Stimulated activated naive CD8-positive, alpha-beta T cell treated with anti-CD3 and anti-CD28 coated beads, Interleukin-15, Interleukin-2, amounts not matched to agents 100 ng/mL and 50 ng/mL, for 24 hours (primary cell): Measurements from ENCODE around the gene TTYH1.

Experiments
- H3K27ac Mint-ChIP-seq: one replicate; pipeline ENCODE4 v1.8.0; 2021; ENCODE audit warnings: mild to moderate bottlenecking, mixed read lengths
- H3K27me3 Mint-ChIP-seq: one replicate; pipeline ENCODE4 v1.8.0; 2021; ENCODE audit warnings: mixed read lengths
- H3K36me3 Mint-ChIP-seq: one replicate; pipeline ENCODE4 v1.8.0; 2021; ENCODE audit warnings: low read depth, mixed read lengths
- H3K4me1 Mint-ChIP-seq: one replicate; pipeline ENCODE4 v1.8.0; 2021; ENCODE audit warnings: low read depth, mixed read lengths
- H3K4me3 Mint-ChIP-seq: one replicate; pipeline ENCODE4 v1.8.0; 2021; ENCODE audit warnings: mild to moderate bottlenecking, mixed read lengths
- H3K9me3 Mint-ChIP-seq: one replicate; pipeline ENCODE4 v1.8.0; 2021; ENCODE audit warnings: mixed read lengths

Gene TTYH1

DNA sequence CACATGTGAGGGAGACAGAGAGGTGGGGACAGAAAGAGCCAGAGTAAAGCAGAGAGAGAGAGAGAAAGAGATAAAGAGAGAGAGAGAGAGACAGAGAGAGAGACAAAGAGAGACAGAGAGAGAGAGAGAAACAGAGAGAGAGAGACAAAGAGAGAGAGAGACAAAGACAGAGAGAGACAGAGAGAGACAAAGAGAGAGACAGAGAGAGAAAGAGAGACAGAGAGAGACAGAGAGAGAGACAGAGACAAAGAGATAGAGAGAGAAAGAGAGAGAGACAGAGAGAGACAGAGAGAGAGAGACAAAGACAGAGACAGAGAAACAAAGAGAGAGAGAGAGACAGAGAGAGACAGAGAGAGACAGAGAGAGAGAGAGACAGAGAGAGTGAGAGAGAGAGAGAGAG, 4.2 kb upstream of the TTYH1 start:
- Mint-ChIP-seq H3K36me3 (no peaks in the 10 kb centered on the region), H3K27ac (no peak overlapping the region), H3K9me3 (no peaks in the 10 kb centered on the region), H3K27me3 (peaks cover 28% of the 10 kb centered on the region), H3K4me3 (no peak overlapping the region), H3K4me1 (peaks cover 2% of the 10 kb centered on the region)

DNA sequence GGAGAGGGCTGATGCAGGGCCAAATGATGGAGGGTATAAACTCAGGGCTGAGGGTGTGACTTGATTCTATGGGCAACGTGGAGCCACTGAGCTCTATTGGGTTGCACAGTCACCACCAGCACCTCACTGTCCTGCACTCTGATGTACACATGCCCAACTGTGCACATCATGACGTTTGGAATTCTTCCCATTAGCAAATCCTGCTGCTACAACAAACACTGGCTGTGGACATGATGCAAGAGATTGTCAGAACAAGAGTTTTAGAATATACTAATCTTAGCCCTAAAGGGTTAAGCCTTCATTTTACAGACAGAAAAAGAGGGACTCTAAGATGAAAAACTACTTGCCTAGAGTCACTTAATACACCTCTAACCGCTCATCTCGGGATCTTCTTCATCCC, 2.4 kb upstream of the TTYH1 start:
- Mint-ChIP-seq H3K27me3 (peaks cover 39% of the 10 kb centered on the region), H3K36me3 (no peaks in the 10 kb centered on the region), H3K9me3 (no peaks in the 10 kb centered on the region), H3K4me1 (peaks cover 14% of the 10 kb centered on the region), H3K4me3 (no peak overlapping the region), H3K27ac (no peak overlapping the region)

DNA sequence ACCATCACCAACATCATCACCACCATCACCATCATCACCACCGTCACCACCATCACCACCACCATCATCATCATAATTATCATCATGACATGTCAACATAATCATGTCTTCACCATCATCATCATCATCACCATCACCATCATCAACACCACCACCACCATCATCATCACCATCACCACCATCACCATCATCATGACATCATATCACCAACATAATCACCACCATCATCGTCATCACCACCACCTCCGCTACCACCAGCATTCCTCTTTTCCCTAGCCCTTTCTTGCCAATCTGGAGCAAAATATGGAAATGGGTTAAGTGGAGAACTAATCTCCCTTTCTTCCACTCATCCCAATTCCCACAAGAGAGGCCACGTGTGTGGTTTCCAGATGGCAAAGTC, 1.1 kb upstream of the TTYH1 start:
- no peaks in the 10 kb centered on the region for H3K36me3 Mint-ChIP-seq
- peaks cover 20% of the 10 kb centered on the region for H3K4me1 Mint-ChIP-seq
- no peaks in the 10 kb centered on the region for H3K9me3 Mint-ChIP-seq
- no peak overlapping the region for H3K4me3 Mint-ChIP-seq
- peak overlapping the region; percentile 4 for H3K27ac Mint-ChIP-seq
- H3K27me3 Mint-ChIP-seq, result peaks cover 39% of the 10 kb centered on the region

DNA sequence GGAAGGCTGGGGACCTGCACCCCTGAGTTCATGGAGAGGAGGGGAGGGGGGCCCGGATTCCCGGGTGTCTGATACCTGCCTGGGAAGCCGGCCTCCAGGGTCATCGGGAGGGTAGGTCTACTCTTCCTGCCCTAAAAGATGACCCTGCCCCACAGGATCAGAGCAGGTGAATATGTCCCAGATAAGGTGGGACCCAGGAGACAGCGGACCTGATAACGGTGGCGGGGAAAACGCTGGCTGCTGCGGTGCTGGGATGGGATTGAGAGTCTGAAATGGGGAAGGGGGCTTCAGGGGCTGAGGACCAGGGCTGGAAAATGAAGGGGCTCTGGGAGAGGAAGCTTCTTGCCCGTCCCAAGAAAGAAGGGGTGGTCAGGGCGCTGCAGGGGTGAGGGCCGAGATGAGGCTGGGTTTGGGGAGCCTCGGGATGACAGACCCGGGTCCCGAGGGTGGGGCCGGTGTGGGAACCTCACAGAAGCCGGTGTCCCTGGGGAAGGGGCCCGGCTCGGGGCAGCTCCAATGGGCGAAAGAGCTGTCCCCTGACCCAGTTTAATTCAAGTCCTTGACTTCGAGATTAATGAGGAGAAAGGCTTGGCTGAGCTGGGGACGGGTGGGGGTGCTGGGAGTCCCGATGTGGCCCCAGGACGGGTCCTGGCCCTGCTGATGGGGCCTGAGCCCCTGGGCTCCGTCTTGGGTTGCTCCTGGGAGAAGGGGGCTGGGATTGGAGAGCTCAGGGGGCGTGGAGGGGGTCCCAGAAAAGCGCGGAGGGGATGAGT, 823 bp downstream of the TTYH1 start:
- Mint-ChIP-seq H3K27me3 (peaks cover 46% of the 10 kb centered on the region), H3K36me3 (no peaks in the 10 kb centered on the region)

DNA sequence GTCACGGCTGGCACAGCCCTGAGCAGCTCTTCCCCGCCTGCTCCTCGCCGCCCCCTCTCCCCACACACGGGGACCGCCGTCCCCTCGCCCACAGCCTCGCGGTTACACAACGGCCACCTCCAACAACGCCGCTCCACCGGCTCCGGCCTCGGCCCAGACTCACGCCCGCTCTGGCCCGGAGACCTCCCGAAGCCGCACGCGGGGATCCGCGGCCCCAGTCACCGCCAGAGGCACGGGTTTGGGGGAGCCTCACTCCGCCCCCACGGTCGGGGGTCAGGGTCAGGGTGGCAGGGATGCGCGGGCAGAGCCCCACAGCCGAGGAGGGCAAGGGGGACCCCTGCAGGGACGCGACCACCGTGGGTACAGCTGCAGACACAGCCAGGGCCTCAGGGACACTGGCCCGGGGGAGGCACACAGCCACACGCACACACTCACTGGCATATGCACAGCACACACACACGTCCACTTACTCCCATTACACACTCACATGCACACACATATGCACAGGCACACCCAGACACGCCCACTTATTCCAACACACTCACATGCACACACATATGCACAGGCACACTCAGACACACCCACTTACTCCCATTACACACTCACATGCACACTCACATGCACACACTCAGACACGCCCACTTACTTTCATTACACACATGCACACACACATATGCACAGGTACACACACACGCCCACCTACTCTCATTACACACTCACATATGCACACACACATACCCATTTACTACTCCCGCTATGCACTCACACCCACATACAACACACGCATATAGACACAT, 1.6 kb downstream of the TTYH1 start:
- Mint-ChIP-seq H3K27me3 (peaks cover 46% of the 10 kb centered on the region), H3K4me1 (peaks cover 20% of the 10 kb centered on the region), H3K36me3 (no peaks in the 10 kb centered on the region)

More for the DNA sequence above, 823 bp downstream of the TTYH1 start:
- H3K4me3 Mint-ChIP-seq, result no peak overlapping the region
- no peak overlapping the region for H3K27ac Mint-ChIP-seq
- H3K9me3 Mint-ChIP-seq, result no peaks in the 10 kb centered on the region
- H3K4me1 Mint-ChIP-seq, result peaks cover 20% of the 10 kb centered on the region

DNA sequence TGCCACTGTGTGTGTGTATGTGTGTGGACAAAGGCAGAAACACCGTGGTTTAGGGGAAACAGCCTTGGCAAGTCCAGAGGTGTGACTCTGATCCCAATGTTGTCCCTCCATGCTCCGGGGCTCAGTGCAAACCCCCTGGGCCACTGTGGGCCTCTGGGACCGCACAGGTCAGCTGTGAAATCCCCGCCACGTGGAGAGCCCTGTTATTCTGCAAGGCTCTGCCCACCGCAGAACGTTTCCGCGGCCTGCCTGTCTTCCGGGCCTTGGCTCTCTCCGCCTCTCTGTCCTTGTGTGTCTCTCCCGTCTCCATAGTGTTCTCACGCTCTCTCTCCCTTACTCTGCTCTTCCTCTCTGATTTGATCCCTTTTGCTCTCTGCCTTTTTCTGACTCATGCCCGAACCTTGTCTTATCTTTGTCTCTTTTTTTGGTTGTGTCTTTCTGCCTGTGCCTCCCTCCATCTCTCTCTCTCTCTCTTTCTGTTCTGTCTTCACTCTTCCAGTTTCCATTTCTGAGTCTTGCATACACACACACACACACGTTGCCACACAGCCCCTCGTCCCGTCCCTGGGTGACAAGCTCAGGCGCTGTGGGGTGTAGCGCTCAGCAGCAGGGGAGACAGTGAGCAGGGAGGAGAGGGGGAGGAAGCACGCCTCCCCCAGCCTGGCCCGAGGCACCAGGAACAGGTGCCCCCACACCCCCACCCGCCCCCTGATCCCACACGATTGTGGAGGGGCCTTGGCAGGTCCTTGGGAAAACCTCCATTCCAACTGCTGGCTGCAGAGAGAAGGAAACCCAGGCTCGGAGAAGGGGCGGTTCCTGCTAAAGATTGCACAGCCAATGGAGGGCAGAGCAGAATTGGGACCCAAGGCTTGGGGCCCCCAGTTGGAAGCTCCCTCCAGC, 3.0 kb downstream of the TTYH1 start:
- peaks cover 20% of the 10 kb centered on the region for H3K4me1 Mint-ChIP-seq
- H3K9me3 Mint-ChIP-seq, result no peaks in the 10 kb centered on the region
- H3K4me3 Mint-ChIP-seq, result peak overlapping the region; percentile 51
- no peaks in the 10 kb centered on the region for H3K36me3 Mint-ChIP-seq
- peaks cover 36% of the 10 kb centered on the region for H3K27me3 Mint-ChIP-seq
- peak overlapping the region; percentile 64 for H3K27ac Mint-ChIP-seq

More for the DNA sequence above, 1.6 kb downstream of the TTYH1 start:
- H3K9me3 Mint-ChIP-seq, result no peaks in the 10 kb centered on the region
- H3K27ac Mint-ChIP-seq, result no peak overlapping the region
- H3K4me3 Mint-ChIP-seq, result no peak overlapping the region

DNA sequence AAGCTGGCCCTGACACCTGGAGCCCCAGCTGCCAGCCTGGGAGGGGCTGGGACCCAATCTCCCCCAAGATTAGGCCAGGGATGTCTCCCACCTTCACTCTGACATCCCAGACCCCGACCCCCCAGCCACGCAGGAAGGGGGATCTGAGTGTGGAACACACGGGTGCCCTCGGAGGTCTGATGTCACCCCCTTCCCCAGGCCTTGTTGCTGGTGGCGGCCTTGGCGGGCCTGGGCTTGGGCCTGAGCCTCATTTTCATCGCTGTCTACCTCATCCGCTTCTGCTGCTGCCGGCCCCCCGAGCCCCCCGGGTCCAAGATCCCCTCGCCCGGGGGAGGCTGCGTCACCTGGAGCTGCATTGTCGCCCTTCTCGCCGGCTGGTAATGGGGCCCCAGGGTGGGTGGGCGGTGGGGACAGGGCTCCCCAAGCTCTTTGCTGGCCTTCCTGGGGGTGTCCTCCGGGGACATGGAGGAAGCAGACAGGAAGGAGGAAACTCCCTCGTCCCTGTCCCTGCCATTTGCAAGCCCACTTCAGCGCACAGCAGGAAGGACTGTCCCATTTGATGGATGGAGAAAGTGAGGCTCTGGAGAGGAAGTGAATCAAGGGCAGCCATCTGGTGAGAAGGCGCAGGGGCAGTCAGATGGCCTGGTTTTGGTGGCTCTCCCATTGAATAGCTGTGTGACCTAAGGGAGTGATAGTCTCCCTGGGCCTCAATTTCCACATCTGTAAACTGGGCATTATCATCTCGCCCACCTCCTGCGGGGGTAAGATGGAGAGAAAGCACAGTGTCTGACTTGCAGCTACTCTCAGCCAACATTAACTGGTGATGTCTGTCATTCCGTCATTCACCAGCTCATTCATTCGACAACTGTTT, 3.9 kb downstream of the TTYH1 start:
- Mint-ChIP-seq H3K27ac (no peak overlapping the region), H3K36me3 (no peaks in the 10 kb centered on the region), H3K9me3 (no peaks in the 10 kb centered on the region), H3K4me1 (peaks cover 20% of the 10 kb centered on the region), H3K27me3 (peaks cover 34% of the 10 kb centered on the region), H3K4me3 (no peak overlapping the region)

DNA sequence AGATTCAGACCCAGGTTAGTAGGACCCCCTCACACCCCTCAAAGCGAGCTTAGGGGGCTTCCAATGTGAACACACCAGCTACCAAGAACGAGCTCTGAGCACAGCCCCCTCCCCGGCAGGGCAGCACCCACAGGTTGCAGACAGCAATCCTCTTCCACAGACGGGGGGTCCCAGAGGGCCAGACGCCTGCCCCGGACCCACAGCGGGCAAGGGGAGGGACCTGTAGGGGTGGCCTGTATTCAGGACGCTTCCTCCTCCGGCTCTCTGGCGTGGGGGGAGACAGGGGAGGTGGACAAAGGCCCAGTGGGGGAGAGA, 4.8 kb downstream of the TTYH1 start:
- H3K4me1 Mint-ChIP-seq, result peaks cover 20% of the 10 kb centered on the region
- H3K4me3 Mint-ChIP-seq, result no peak overlapping the region
- no peaks in the 10 kb centered on the region for H3K36me3 Mint-ChIP-seq
- H3K9me3 Mint-ChIP-seq, result no peaks in the 10 kb centered on the region
- H3K27ac Mint-ChIP-seq, result no peak overlapping the region
- peaks cover 28% of the 10 kb centered on the region for H3K27me3 Mint-ChIP-seq

DNA sequence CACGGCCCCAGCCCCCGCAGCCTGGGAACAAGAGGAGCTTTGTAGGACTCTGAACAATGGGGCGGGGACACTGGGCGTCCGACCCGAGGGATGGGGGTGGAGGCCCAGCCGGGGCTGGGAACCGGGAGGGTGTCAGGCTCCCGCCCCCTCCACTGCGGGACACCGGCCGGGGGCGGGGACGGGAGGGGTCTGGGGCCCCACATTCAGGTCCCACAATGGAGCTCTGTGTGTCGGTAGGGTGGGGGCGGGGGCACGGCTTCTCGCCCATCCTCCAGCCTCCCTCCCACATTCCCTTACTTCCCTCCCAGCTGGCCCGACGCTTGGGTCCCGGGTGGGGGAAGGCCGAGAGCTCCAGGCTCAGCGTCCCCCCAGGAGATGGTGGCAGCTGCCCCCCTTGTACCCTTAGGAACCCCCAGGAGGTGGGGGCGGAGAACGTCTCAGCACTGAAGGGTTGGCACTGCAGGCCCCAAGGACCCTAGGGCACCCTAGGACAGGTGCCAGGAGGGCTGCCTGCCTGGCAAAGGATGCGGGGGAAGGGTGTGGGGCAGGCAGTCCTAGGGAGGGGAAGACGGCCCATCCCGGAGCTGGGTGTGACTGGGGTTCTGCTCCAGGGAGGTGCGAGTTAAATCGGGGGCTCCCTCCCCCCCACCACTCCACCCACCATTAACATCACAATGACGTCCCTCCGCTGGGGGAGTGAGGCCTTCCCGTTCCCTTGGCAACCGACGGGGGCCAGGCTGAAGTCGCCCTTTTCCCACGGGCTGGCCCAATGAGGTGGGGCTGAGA, 5.3 kb downstream of the TTYH1 start:
- Mint-ChIP-seq H3K27ac (no peak overlapping the region), H3K4me3 (no peak overlapping the region), H3K27me3 (peaks cover 31% of the 10 kb centered on the region), H3K9me3 (no peaks in the 10 kb centered on the region), H3K4me1 (peaks cover 20% of the 10 kb centered on the region), H3K36me3 (no peaks in the 10 kb centered on the region)

DNA sequence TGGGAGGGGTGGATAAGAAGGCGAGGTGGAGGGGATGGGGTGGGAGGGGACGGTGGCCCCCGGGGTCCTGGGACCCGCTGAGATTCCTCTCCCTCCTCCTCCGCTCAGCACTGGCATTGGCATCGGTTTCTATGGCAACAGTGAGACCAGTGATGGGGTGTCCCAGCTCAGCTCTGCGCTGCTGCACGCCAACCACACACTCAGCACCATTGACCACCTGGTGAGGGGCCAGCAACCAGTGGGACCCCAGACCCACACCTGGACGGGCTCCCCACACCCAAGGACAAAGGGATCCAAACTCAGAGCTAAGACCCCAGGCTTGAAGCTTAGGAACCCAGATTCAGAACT, 5.9 kb downstream of the TTYH1 start:
- H3K27me3 Mint-ChIP-seq, result peaks cover 30% of the 10 kb centered on the region
- no peak overlapping the region for H3K4me3 Mint-ChIP-seq
- no peaks in the 10 kb centered on the region for H3K9me3 Mint-ChIP-seq
- peaks cover 17% of the 10 kb centered on the region for H3K4me1 Mint-ChIP-seq
- H3K27ac Mint-ChIP-seq, result no peak overlapping the region
- H3K36me3 Mint-ChIP-seq, result no peaks in the 10 kb centered on the region

DNA sequence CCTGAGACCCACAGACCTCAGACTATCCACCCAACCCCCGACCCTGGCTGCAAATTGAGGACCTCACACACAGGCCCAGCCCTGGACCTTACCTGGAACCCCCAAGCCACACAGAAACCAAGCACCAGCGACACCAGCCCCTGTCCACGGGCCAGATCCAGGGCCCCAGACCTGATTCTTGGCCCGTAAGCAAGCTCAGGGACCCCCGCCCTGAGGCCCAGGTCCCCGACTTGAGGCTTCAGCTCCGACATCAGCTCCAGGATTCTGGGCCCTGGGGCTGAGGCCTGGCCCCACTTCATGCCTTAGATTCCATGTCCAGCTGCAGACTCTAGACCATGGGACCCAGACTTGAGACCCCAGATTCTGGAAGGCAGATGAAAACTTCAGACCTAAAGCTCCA, 6.3 kb downstream of the TTYH1 start:
- peaks cover 16% of the 10 kb centered on the region for H3K4me1 Mint-ChIP-seq
- H3K36me3 Mint-ChIP-seq, result no peaks in the 10 kb centered on the region
- no peaks in the 10 kb centered on the region for H3K9me3 Mint-ChIP-seq
- H3K27me3 Mint-ChIP-seq, result peaks cover 32% of the 10 kb centered on the region
- H3K27ac Mint-ChIP-seq, result no peak overlapping the region
- no peak overlapping the region for H3K4me3 Mint-ChIP-seq

DNA sequence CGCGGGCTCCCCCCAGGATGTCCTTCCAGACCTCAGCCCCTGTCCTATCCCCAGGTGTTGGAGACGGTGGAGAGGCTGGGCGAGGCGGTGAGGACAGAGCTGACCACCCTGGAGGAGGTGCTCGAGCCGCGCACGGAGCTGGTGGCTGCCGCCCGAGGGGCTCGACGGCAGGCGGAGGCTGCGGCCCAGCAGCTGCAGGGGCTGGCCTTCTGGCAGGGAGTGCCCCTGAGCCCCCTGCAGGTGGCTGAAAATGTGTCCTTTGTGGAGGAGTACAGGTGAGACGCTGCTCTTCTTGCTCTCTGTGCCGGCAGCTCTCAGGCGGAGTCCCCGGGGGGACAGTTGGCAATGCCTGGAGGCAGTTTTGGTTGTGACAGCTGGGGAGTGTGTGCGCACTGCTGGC, 6.9 kb downstream of the TTYH1 start:
- H3K4me1 Mint-ChIP-seq, result peaks cover 14% of the 10 kb centered on the region
- no peaks in the 10 kb centered on the region for H3K9me3 Mint-ChIP-seq
- H3K27me3 Mint-ChIP-seq, result peaks cover 32% of the 10 kb centered on the region
- no peak overlapping the region for H3K4me3 Mint-ChIP-seq
- H3K36me3 Mint-ChIP-seq, result no peaks in the 10 kb centered on the region
- no peak overlapping the region for H3K27ac Mint-ChIP-seq

DNA sequence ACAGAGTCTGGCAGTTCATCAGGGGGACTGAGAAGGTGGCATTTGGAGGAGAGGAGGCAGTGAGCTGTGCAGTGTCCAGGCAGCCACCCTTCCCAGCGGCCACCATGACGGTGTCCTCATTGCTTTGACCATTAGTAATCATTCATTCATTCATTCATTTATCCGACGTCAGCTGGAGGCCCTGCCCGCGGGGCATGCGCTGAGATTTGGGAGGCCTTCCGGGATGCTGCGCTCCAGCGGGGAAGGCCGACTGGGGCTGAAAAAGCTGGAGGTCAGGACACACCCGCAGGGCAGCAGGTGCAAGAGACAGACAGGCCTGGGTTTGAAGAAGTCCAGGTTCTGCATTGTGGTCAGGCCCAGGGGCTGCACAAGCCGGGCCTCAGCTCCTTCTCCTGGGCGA, 8.9 kb downstream of the TTYH1 start:
- Mint-ChIP-seq H3K9me3 (no peaks in the 10 kb centered on the region), H3K36me3 (no peaks in the 10 kb centered on the region), H3K4me1 (no peaks in the 10 kb centered on the region), H3K4me3 (no peak overlapping the region), H3K27ac (no peak overlapping the region), H3K27me3 (peaks cover 31% of the 10 kb centered on the region)
